Breast epithelium (tissue), 3 donors: Measurements from ENCODE around the gene GJB6.

ENCODE experiments used
- CTCF ChIP-seq, 3 donors: fragments of 450-650 bp; IDR thresholded peaks; one replicate each; pipeline ENCODE4 v1.5.1; 2016 to 2017; ENCODE audit warnings: antibody characterized with exemption in 3 of 3, mild to moderate bottlenecking in 3 of 3, moderate library complexity in 3 of 3
- POLR2A ChIP-seq: fragments of 450-650 bp; IDR thresholded peaks from one replicate; pipeline ENCODE4 v1.6.1; 2016; ENCODE audit warnings: antibody characterized with exemption, mild to moderate bottlenecking, moderate library complexity
- POLR2AphosphoS5 ChIP-seq, 3 donors: sonication (generic); formaldehyde crosslinking; IDR thresholded peaks; one replicate each; pipeline ENCODE4 v1.6.1; 2017; ENCODE audit warnings: antibody characterized with exemption in 3 of 3

- TF ChIP-seq CTCF (IDR thresholded peaks at IDR 0.05) = no peak
- TF ChIP-seq POLR2AphosphoS5 (IDR thresholded peaks at IDR 0.05) = no peak
- TF ChIP-seq POLR2A = no peak
These were observed 7.6 kb upstream of the GJB6 start for GRCh38 chr13:20239748-20240147.
